Right ventricle myocardium superior (tissue), 1 donor: Measurements from ENCODE around the gene SLC35A5. TPM values are rescaled to one million over a fixed set of nuclear protein-coding genes. Genes with fewer than 3 reads are reported as not detected.
"Not testable (repeated sequence)": the region's sequence is repeated elsewhere in the genome, so short reads cannot be mapped to it uniquely, and the experiment has no call there.

Source experiments
- ATAC-seq: fragments of 200-7000 bp; cut with Tn5 transposase; one replicate; pipeline ENCODE4 v1.9.1; 2020; ENCODE audit warnings: mild to moderate bottlenecking; ENCODE audit not compliant: poor library complexity
- DNase-seq: peaks from one replicate; pipeline ENCODE4 v3.0.0-alpha.2; 2020
- intact Hi-C: fragments of 100-400 bp; cut with DNase I; formaldehyde crosslinking; loops from one replicate; pipeline ENCODE4 v1.11.2; 2022
- total RNA-seq: library from RNA; stranded (reverse); fragmentation: NEBNext Ultra II Directional; extraction: Animal tissue kit (Norgen Biotek cat#: 25700); gene quantifications from one replicate; pipeline ENCODE4 v1.2.1, GENCODE V29; 2021
- donor health status: DM: no; HTN: yes; CAD: no; lungs with severe emphysema.

The SLC35A5 gene
- total RNA-seq, 1 donor from 2014 or later: 13.7 TPM

- intact Hi-C loops, ATAC-seq, DNase-seq: not testable (repeated sequence)
These were observed 2.5 kb downstream of the SLC35A5 start for GRCh38 chr3:112564247-112564939.

GRCh38 chr3:112564940-112565305, 3.1 kb downstream of the SLC35A5 start:
- no peak for ATAC-seq
- intact Hi-C loops: no loop called here

GRCh38 chr3:112568642-112569041, 6.8 kb downstream of the SLC35A5 start:
- intact Hi-C loops: no loop called here
- ATAC-seq (no peak), DNase-seq (no peak)

More at GRCh38 chr3:112564940-112565305, 3.1 kb downstream of the SLC35A5 start:
- DNase-seq: no peak

DNA sequence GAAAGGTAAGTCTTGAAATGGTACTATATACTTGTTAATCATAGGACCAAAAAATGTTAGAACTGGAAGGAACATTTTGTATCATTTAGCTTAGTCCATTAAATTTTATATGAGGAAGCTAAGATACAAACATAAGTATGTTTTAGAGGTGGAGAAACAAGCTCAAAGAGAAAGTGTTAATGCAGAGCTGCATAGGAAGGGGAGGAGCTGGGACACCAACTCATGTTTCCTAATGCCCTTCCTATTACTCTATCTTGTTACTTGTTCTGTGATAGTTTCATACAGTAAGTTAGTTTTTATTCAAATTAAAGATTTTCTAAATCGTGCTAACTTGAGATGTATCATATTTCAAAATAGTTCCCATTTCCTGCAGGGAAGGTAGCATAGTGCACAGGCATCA, 7.4 kb downstream of the SLC35A5 start:
- ATAC-seq (no peak), DNase-seq (no peak)
- intact Hi-C loops: no loop called here

DNA sequence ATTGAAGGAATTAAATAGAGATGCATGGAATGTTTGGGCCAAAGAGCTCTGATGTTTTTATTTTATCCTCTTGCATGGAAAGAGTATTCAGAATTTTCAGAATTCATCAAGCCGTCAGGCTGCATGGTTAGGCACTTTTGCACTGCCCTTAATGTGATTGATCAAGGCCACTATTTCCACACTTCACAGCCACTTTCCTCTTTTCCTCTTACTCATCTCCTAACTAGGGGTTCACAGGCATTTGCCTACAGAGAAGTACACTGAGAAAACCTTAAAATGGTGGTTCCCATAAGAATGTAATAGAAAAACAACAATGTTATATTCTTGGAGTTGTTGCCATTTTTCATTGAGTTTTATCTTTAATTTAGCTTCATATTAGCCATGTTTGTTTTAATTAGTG, 10.9 kb downstream of the SLC35A5 start:
- DNase-seq: no peak
- intact Hi-C loops: no loop called here
- no peak for ATAC-seq

- ATAC-seq (no peak), DNase-seq (no peak)
- intact Hi-C loops: no loop called here
These were observed 17.4 kb downstream of the SLC35A5 start for GRCh38 chr3:112579232-112579631.

DNA sequence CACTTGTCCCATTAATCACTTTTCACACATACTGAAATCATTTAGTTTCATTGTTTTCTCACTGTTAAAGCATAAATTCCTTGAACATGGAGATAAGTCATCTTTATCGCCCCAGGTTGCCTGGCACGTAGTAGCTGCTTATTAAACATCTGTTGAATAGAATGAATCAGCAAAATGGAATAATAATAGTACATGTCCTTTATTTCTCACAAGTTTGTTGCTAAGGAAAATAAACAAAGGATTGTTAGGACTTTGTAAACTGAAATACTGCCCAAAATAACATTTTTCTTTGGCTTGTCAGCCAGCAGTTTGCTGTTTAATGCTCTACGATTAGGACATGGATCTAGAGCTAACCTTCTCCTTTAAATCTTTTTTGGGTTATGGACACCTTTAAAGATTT, 17.9 kb downstream of the SLC35A5 start:
- intact Hi-C loops: loop anchor here (10.0 kb wide), 1 partner anchor 405 kb away; no protein-coding TSS in a partner anchor
- ATAC-seq (no peak), DNase-seq (no peak)

DNA sequence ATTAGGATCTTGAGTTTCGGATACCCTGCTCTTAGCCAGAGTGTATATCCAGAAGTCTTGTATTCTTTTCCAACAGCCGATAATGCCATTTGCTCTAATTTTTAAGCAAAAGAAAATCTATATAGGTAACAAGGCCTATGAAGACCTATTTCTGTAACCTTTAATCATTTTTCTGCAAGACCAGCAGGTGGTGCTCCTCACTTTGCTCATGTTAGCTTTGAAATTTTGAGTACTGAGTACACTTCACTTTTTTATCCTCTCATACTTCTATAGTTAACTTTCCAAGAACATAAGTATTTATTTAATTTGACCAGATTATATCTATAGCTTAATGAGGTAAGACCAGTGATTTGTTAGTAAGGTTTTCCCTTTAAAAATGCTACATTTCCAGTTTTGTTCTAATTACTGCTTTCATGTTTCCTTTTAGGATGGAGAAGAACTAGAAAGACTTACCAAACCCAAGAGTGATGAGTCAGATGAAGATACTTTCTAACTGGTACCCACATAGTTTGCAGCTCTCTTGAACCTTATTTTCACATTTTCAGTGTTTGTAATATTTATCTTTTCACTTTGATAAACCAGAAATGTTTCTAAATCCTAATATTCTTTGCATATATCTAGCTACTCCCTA, 20.5 kb downstream of the SLC35A5 start:
- DNase-seq (no peak), ATAC-seq (no peak)

DNA sequence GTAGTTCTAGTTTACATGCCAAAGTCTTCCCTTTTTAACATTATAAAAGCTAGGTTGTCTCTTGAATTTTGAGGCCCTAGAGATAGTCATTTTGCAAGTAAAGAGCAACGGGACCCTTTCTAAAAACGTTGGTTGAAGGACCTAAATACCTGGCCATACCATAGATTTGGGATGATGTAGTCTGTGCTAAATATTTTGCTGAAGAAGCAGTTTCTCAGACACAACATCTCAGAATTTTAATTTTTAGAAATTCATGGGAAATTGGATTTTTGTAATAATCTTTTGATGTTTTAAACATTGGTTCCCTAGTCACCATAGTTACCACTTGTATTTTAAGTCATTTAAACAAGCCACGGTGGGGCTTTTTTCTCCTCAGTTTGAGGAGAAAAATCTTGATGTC, 21.3 kb downstream of the SLC35A5 start:
- intact Hi-C loops: loop anchor here (10.0 kb wide), 1 partner anchor 402 kb away; no protein-coding TSS in a partner anchor
- ATAC-seq: no peak
- DNase-seq: no peak

More for the DNA sequence above, 20.5 kb downstream of the SLC35A5 start:
- intact Hi-C loops: loop anchor here (10.0 kb wide), 1 partner anchor 402 kb away; no protein-coding TSS in a partner anchor

DNA sequence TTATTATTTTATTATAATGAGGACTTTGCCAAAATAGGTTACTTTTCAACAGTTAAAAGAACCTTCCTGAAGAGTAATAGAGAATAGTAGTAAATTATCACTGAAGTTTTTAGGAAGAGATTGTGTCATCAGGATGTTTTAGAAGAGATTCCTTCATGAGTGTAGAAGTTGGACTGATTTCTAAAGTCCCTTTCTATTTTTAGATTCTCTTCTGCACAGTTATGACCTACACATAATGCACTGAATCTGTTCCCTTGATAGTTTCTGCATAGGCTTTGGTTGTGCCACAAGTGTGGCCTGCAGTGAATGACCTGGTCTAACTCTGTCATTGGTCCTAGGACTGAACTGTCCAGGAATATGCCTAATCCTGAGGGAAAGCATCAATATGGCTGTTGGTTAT, 23.9 kb downstream of the SLC35A5 start:
- intact Hi-C loops: loop anchor here (10.0 kb wide), 1 partner anchor 399 kb away; no protein-coding TSS in a partner anchor
- ATAC-seq (no peak), DNase-seq (no peak)

DNA sequence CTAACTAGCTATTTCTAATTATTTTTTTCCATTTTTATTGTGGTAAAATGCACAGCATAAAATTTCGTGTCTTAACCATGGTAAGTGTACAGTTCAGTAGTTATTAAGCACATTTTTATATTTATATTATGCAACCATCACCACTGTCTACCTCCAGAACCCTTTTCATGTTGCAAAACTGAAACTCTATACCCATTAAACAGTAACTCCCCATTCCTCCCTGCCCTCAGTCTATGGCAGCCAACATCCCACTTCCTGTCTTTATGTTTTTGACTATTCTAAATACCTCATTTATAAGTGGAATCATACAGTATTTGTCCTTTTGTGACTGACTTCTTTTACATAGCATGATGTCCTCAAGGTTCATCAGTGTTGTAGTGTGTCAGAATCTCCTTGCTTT, 25.5 kb downstream of the SLC35A5 start:
- no peak for ATAC-seq
- intact Hi-C loops: loop anchor here (10.0 kb wide), 1 partner anchor 397 kb away; no protein-coding TSS in a partner anchor
- no peak for DNase-seq

DNA sequence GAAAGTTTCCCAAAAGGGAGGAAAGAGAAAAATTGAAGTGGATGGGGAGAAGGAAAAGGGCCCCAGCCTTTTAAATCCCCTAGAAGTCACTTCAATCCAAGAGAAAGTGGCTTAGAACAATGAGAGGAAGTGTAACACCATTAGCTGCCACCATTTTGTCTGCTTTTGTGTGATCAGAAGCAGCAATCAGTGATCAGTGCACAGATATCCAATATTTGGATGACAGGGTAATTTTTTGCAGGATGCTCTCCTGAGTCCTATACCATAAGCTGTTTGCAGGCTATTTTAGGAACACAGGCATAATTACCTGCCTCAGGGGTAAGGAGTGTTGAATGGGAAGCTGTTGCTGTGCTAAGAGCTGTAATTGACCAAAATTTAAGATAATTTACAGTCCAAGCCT, 31.4 kb downstream of the SLC35A5 start:
- DNase-seq (no peak), ATAC-seq (no peak)
- intact Hi-C loops: no loop called here

DNA sequence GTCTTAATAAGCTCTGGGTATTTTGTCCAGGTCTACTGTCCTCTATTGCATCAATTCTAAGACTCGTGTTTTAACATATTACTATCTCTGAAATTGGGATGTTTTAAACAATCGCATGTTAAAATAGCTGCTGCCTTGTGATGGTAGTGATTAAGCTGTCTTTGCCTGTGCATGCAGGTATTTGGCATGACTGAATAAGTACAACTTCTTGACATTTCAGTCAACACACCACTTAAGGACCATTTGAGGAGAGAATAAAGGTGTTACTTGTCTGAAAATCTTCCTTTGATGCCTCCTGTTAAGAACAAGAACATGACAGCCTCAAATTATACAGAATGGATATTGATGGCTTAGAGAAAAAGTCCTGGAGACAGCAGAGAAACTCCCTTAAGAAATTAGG, 33.0 kb downstream of the SLC35A5 start:
- ATAC-seq: no peak
- no peak for DNase-seq
- intact Hi-C loops: no loop called here

- DNase-seq (no peak), ATAC-seq (no peak)
- intact Hi-C loops: no loop called here
These were observed 36.1 kb downstream of the SLC35A5 start for GRCh38 chr3:112597945-112598344.

DNA sequence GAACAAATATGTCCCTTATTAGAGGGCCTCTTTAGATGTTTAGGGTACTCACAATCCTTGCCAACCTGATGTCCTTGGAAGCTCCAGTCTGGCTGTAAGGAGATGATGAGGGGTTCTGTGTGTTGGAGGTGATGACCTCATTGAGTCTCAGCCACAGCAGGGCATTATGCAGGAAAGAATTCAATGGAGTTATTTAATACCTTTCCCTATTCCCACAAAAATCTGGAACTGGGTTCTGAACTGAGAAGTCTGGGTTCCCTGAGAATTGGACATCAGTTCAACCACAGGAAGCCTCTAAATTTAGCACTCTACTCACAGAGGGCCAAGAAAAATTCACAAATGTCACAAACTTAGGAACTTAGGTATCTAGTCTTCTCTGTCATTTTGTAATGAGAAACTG, 36.9 kb downstream of the SLC35A5 start:
- DNase-seq (no peak), ATAC-seq (no peak)
- intact Hi-C loops: no loop called here

DNA sequence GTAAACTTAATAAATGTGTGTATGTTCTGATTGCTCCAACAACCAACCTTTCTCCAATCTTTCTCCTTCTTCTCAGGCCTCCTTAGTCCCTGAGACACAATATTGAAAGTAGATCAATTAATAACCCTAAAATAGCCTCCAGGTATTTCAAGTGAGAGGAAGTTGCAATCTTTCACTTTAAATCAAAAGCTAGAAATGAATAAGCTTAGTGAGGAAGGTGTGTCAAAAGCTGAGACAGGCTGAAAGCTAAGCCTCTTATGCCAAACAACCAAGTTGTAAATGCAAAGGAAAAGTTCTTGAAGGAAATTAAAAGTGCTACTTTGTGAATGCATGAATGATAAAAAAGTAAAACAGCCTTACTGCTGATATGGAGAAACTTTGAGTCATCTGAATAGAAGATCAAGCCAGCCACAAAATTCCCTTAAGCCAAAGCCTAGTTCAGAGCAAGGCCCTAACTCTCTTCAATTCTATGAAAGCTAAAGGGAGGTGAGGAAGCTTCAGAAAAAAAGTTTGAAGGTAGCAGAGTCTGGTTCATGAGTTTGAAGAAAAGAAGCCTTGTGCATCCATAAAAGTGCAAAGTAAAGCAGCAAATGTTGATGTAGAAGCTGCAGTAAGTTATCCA, 40.5 kb downstream of the SLC35A5 start:
- no peak for ATAC-seq
- intact Hi-C loops: no loop called here
- DNase-seq: no peak

- DNase-seq (no peak), ATAC-seq (no peak)
- intact Hi-C loops: no loop called here
These were observed 42.7 kb downstream of the SLC35A5 start for GRCh38 chr3:112604536-112604935.

DNA sequence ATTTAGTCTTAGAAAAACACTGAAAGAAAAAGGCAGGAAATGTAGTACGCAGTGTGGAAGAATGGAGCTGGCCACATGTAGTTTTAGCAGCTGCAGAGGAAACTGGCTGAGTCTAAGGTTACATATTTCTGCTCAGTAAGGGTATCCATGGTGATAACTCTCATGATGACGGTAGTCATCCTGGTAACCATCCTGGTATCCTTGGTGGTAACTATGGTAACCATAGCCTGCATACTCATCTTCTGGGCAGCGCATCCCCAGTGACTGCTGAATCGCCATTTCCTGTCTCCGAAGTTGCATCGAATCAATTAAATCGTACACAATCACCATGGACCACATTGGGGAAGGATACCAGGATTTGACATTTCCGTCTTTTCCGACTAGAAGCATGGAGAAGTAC, 43.4 kb downstream of the SLC35A5 start:
- intact Hi-C loops: no loop called here
- ATAC-seq (no peak), DNase-seq (no peak)

GRCh38 chr3:112606098-112606497, 44.3 kb downstream of the SLC35A5 start:
- no peak for ATAC-seq
- no peak for DNase-seq
- intact Hi-C loops: no loop called here

DNA sequence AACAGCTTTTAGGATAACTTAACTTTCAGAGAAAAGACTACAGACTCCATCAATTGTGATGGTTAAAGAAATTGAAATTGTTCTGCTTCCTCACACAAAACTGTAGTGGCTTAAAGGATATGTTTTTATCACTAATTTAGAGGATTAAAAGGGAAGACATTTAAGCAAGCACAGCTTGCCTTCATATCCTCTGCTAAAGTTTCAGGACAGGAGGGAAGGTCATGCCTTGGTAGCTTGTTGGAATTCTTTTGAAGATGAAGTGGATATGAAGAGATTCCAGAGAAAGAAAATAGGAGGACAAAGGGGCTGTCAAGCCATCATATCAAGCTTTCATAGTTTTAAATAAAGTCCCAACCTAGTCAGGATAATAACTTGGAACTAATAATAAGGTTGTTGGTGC, 46.0 kb downstream of the SLC35A5 start:
- intact Hi-C loops: no loop called here

More for the DNA sequence above, 46.0 kb downstream of the SLC35A5 start:
- no peak for ATAC-seq
- no peak for DNase-seq
